ENCODE measurements around the gene GK.

DNA sequence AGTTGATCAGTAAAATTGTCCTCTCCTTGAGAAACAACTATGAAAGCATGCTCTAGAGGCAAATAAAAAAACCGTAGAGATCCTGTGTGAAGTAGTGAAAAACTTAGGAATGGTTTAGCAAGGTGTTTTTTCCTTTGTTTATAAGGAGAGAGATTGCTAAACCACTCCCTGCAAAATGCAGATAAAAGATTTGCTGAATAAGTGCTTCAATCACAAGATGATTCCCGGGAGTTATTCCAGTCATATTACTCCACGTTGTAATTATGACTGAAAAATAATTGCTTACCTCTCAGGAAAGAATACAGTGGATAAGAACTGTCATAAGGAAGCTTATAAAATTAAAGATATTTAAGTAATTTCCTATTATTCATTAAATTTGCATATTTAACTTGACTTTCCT, 2.8 kb downstream of the GK start:
- no peak for TF ChIP-seq CTCF (IDR thresholded peaks at IDR 0.05)
- no peak for TF ChIP-seq POLR2A (IDR thresholded peaks at IDR 0.05)
